Mesenchymal stem cell (in vitro differentiated cells and primary cell): ENCODE data around the gene TCF7L1. TPM values are rescaled to one million over a fixed set of nuclear protein-coding genes. Genes with fewer than 3 reads are reported as not detected.

Source experiments
- DNase-seq: peaks from one replicate; pipeline ENCODE4 v3.0.0-alpha.2; 2013
- H2AFZ ChIP-seq: one replicate; pipeline ENCODE4 v1.6.1; 2013; ENCODE audit warnings: low read depth, mild to moderate bottlenecking, control low read depth, inconsistent platforms, low read length, moderate library complexity
- H2AK5ac ChIP-seq: 2 replicates; pipeline ENCODE4 v1.6.1; 2013; ENCODE audit warnings: low read length, moderate library complexity, mild to moderate bottlenecking, inconsistent platforms; ENCODE audit not compliant: severe bottlenecking
- H2BK120ac ChIP-seq: one replicate; pipeline ENCODE4 v1.6.1; 2013; ENCODE audit warnings: low read depth, mild to moderate bottlenecking, inconsistent platforms, low read length, moderate library complexity
- H2BK12ac ChIP-seq, 2 experiments: one replicate each; pipeline ENCODE4 v1.6.1; 2013; ENCODE audit warnings: inconsistent platforms in 2 of 2, low read length in 2 of 2, mild to moderate bottlenecking in 2 of 2, moderate library complexity in 2 of 2, control low read depth in 1 of 2
- H2BK15ac ChIP-seq: one replicate; pipeline ENCODE4 v1.6.1; 2013; ENCODE audit warnings: mild to moderate bottlenecking, low read depth, inconsistent platforms; ENCODE audit not compliant: poor library complexity, severe bottlenecking
- H2BK5ac ChIP-seq: 2 replicates; pipeline ENCODE4 v1.6.1; 2013; ENCODE audit warnings: low read depth, mild to moderate bottlenecking, low read length, control low read depth, inconsistent platforms; ENCODE audit not compliant: poor library complexity, severe bottlenecking
- H3K14ac ChIP-seq, 2 experiments: one replicate each; pipeline ENCODE4 v1.6.1; 2013; ENCODE audit warnings: inconsistent platforms in 2 of 2, low read length in 2 of 2, control low read depth in 1 of 2, mild to moderate bottlenecking in 1 of 2, moderate library complexity in 1 of 2
- H3K18ac ChIP-seq, 2 experiments: one replicate each; pipeline ENCODE4 v1.6.1; 2013; ENCODE audit warnings: inconsistent platforms in 2 of 2, low read length in 2 of 2, control low read depth in 1 of 2, low read depth in 1 of 2, mild to moderate bottlenecking in 1 of 2
- H3K23ac ChIP-seq, 2 experiments: one replicate each; pipeline ENCODE4 v1.6.1; 2013; ENCODE audit warnings: inconsistent platforms in 2 of 2, low read length in 2 of 2, mild to moderate bottlenecking in 2 of 2, moderate library complexity in 2 of 2, control low read depth in 1 of 2
- H3K27ac ChIP-seq: 2 replicates; pipeline ENCODE4 v1.5.1; 2013; ENCODE audit warnings: mild to moderate bottlenecking, moderate library complexity, low read length, control low read depth, inconsistent platforms; ENCODE audit not compliant: poor library complexity, severe bottlenecking
- H3K27me3 ChIP-seq, 2 experiments: 2 replicates each; pipeline versions ENCODE4 v1.6.1 to v1.7.0; 2013; ENCODE audit warnings: low read length in 2 of 2, mild to moderate bottlenecking in 2 of 2, moderate library complexity in 2 of 2, control low read depth in 1 of 2, inconsistent platforms in 1 of 2; ENCODE audit not compliant: control insufficient read depth in 1 of 2, insufficient read depth in 1 of 2
- H3K36me3 ChIP-seq, 2 experiments: 2 replicates each; pipeline versions ENCODE4 v1.6.1 to v1.7.0; 2013; ENCODE audit warnings: low read length in 2 of 2, control low read depth in 1 of 2, inconsistent platforms in 1 of 2, low read depth in 1 of 2, mild to moderate bottlenecking in 1 of 2; ENCODE audit not compliant: insufficient read depth in 2 of 2, control insufficient read depth in 1 of 2
- H3K4ac ChIP-seq, 2 experiments: one replicate each; pipeline ENCODE4 v1.6.1; 2013; ENCODE audit warnings: inconsistent platforms in 2 of 2, low read length in 2 of 2, mild to moderate bottlenecking in 2 of 2, moderate library complexity in 2 of 2, control low read depth in 1 of 2, low read depth in 1 of 2
- H3K4me1 ChIP-seq: 2 replicates; pipeline ENCODE4 v1.6.1; 2013; ENCODE audit warnings: low read depth, low read length, control low read depth; ENCODE audit not compliant: control insufficient read depth, insufficient read depth
- H3K4me2 ChIP-seq: 2 replicates; pipeline ENCODE4 v1.6.1; 2013; ENCODE audit warnings: low read length, mild to moderate bottlenecking, inconsistent platforms; ENCODE audit not compliant: poor library complexity, severe bottlenecking
- H3K4me3 ChIP-seq, 2 experiments: 2 replicates each; pipeline versions ENCODE4 v1.5.1 to v1.7.0; 2013; ENCODE audit warnings: low read length in 2 of 2, mild to moderate bottlenecking in 2 of 2, control low read depth in 1 of 2, low read depth in 1 of 2; ENCODE audit not compliant: insufficient read depth in 1 of 2
- H3K79me1 ChIP-seq: replicated peaks from 2 replicates; pipeline ENCODE4 v1.6.1; 2013; ENCODE audit warnings: mild to moderate bottlenecking, control low read depth, low read length, inconsistent platforms; ENCODE audit not compliant: poor library complexity, severe bottlenecking
- H3K9ac ChIP-seq: 2 replicates; pipeline ENCODE4 v1.7.0; 2013; ENCODE audit warnings: mild to moderate bottlenecking, low read length, moderate library complexity
- H3K9me3 ChIP-seq: 2 replicates; pipeline ENCODE4 v1.7.0; 2013; ENCODE audit warnings: mild to moderate bottlenecking, low read length; ENCODE audit not compliant: control insufficient read depth
- H4K8ac ChIP-seq: one replicate; pipeline ENCODE4 v1.6.1; 2013; ENCODE audit warnings: inconsistent platforms, mild to moderate bottlenecking, low read length, moderate library complexity
- H4K91ac ChIP-seq: one replicate; pipeline ENCODE4 v1.6.1; 2013; ENCODE audit warnings: mild to moderate bottlenecking, low read length, inconsistent platforms
- WGBS: methylation state at CpG from one replicate; pipeline ENCODE4 v1.1.7; 2013; ENCODE audit warnings: mixed read lengths; 5-methylcytosine and 5-hydroxymethylcytosine counted together
- small RNA-seq: library from polyadenylated mRNA; stranded (forward); fragments of <200 nt; extraction: miRNeasy Mini kit (QIAGEN cat#:217004); gene quantifications from one replicate; pipeline ENCODE3, GENCODE V24; 2013; ENCODE audit warnings: low read depth

Gene TCF7L1

GRCh38 chr2:85355521-85355920, 222.3 kb downstream of the TCF7L1 start:
- WGBS, result 94% methylated on average over 3 of the region's 3 CpGs
- DNase-seq, result no peak
- no peak overlapping the region for H3K4ac ChIP-seq
- H3K9ac ChIP-seq, result peak overlapping the region; percentile 98
- H2BK12ac ChIP-seq, result no peak overlapping the region
- H3K14ac ChIP-seq, result no peak overlapping the region
- H3K23ac ChIP-seq, result no peak overlapping the region
- peaks cover 11% of the 10 kb centered on the region for H3K4me1 ChIP-seq
- no peak overlapping the region for H3K18ac ChIP-seq
- no peaks in the 10 kb centered on the region for H3K9me3 ChIP-seq
- H2BK5ac ChIP-seq, result no peak overlapping the region
- H3K4me3 ChIP-seq, result peak overlapping the region in 1 of 2 experiments; percentile 98
- no peak overlapping the region for H2BK15ac ChIP-seq
- H3K36me3 ChIP-seq, result peaks cover 13 to 48% of the 10 kb centered on the region in 2 experiments
- no peak overlapping the region for H4K91ac ChIP-seq
- peak overlapping the region; percentile 82 for H3K4me2 ChIP-seq
- peaks cover 34% of the 10 kb centered on the region for H3K79me1 ChIP-seq
- H3K27me3 ChIP-seq, result no peaks in the 10 kb centered on the region
- no peak overlapping the region for H3K27ac ChIP-seq
- no peak overlapping the region for H2AK5ac ChIP-seq
- H4K8ac ChIP-seq, result peak overlapping the region; percentile 45
- H2AFZ ChIP-seq, result no peak overlapping the region
- no peak overlapping the region for H2BK120ac ChIP-seq

GRCh38 chr2:85356186-85356585, 223.0 kb downstream of the TCF7L1 start:
- no peak overlapping the region for H2BK120ac ChIP-seq
- H2AFZ ChIP-seq, result no peak overlapping the region
- H2AK5ac ChIP-seq, result no peak overlapping the region
- no peak overlapping the region for H3K14ac ChIP-seq
- no peak overlapping the region for H2BK5ac ChIP-seq
- H3K36me3 ChIP-seq, result peaks cover 7 to 45% of the 10 kb centered on the region in 2 experiments
- no peak overlapping the region for H2BK15ac ChIP-seq
- no peak overlapping the region for H3K4ac ChIP-seq
- no peaks in the 10 kb centered on the region for H3K9me3 ChIP-seq
- no peak overlapping the region for H3K9ac ChIP-seq
- no peak overlapping the region for H3K23ac ChIP-seq
- H2BK12ac ChIP-seq, result no peak overlapping the region
- H3K4me2 ChIP-seq, result no peak overlapping the region
- DNase-seq, result no peak
- no peak overlapping the region for H3K4me3 ChIP-seq
- no peaks in the 10 kb centered on the region for H3K27me3 ChIP-seq
- no peak overlapping the region for H4K8ac ChIP-seq
- no peak overlapping the region for H3K27ac ChIP-seq
- H4K91ac ChIP-seq, result no peak overlapping the region
- peaks cover 34% of the 10 kb centered on the region for H3K79me1 ChIP-seq
- no peak overlapping the region for H3K18ac ChIP-seq
- WGBS, result 98% methylated on average over 2 of the region's 2 CpGs
- peaks cover 11% of the 10 kb centered on the region for H3K4me1 ChIP-seq

- Histone ChIP-seq H3K27me3 (no peaks in the 10 kb centered on the region), H3K18ac (no peak overlapping the region), H3K9ac (no peak overlapping the region), H3K4me2 (no peak overlapping the region), H2AK5ac (no peak overlapping the region), H3K27ac (no peak overlapping the region), H3K4me3 (no peak overlapping the region), H2BK5ac (no peak overlapping the region), H4K91ac (no peak overlapping the region), H2BK15ac (no peak overlapping the region), H4K8ac (no peak overlapping the region), H3K79me1 (peaks cover 25% of the 10 kb centered on the region), H3K9me3 (no peaks in the 10 kb centered on the region), H3K14ac (no peak overlapping the region), H3K23ac (no peak overlapping the region), H3K36me3 (peaks cover 7 to 50% of the 10 kb centered on the region in 2 experiments), H3K4ac (no peak overlapping the region), H2AFZ (no peak overlapping the region), H3K4me1 (peaks cover 11% of the 10 kb centered on the region), H2BK120ac (no peak overlapping the region), H2BK12ac (no peak overlapping the region)
- DNase-seq, result no peak
- WGBS, result 100% methylated on average over 3 of the region's 3 CpGs
Measured at GRCh38 chr2:85357736-85358135, 224.5 kb downstream of the TCF7L1 start.

Small RNA genes lying within 50 kb of the gene (small RNA-seq; reads per million reads assigned to genes)
- gene AC093162.1 (not detected), gene RF00019 (not detected), gene RNU6-674P (not detected)
